HUES48 (cell line): ENCODE measurements around the gene LRBA.
"Not testable (repeated sequence)": the region's sequence is repeated elsewhere in the genome, so short reads cannot be mapped to it uniquely, and the experiment has no call there.

Experiments
- H3K27ac ChIP-seq: one replicate; pipeline ENCODE4 v1.7.0; 2013; ENCODE audit warnings: low read depth, low read length, inconsistent platforms
- H3K27me3 ChIP-seq: 2 replicates; pipeline ENCODE4 v1.6.1; 2013; ENCODE audit warnings: mild to moderate bottlenecking, low read length; ENCODE audit not compliant: control insufficient read depth, insufficient read depth
- H3K36me3 ChIP-seq: 2 replicates; pipeline ENCODE4 v1.6.1; 2013; ENCODE audit warnings: low read length; ENCODE audit not compliant: control insufficient read depth, insufficient read depth
- H3K4me1 ChIP-seq: 2 replicates; pipeline ENCODE4 v1.6.1; 2013; ENCODE audit warnings: mild to moderate bottlenecking, low read length; ENCODE audit not compliant: control insufficient read depth, insufficient read depth
- H3K4me3 ChIP-seq: 2 replicates; pipeline ENCODE4 v1.5.1; 2013; ENCODE audit warnings: mild to moderate bottlenecking, low read depth, low read length
- H3K9ac ChIP-seq: 2 replicates; pipeline ENCODE4 v1.6.1; 2013; ENCODE audit warnings: mild to moderate bottlenecking, low read depth, low read length, moderate library complexity
- H3K9me3 ChIP-seq: 2 replicates; pipeline ENCODE4 v1.6.1; 2013; ENCODE audit warnings: low read length; ENCODE audit not compliant: control insufficient read depth, insufficient read depth

The LRBA gene, protein sequence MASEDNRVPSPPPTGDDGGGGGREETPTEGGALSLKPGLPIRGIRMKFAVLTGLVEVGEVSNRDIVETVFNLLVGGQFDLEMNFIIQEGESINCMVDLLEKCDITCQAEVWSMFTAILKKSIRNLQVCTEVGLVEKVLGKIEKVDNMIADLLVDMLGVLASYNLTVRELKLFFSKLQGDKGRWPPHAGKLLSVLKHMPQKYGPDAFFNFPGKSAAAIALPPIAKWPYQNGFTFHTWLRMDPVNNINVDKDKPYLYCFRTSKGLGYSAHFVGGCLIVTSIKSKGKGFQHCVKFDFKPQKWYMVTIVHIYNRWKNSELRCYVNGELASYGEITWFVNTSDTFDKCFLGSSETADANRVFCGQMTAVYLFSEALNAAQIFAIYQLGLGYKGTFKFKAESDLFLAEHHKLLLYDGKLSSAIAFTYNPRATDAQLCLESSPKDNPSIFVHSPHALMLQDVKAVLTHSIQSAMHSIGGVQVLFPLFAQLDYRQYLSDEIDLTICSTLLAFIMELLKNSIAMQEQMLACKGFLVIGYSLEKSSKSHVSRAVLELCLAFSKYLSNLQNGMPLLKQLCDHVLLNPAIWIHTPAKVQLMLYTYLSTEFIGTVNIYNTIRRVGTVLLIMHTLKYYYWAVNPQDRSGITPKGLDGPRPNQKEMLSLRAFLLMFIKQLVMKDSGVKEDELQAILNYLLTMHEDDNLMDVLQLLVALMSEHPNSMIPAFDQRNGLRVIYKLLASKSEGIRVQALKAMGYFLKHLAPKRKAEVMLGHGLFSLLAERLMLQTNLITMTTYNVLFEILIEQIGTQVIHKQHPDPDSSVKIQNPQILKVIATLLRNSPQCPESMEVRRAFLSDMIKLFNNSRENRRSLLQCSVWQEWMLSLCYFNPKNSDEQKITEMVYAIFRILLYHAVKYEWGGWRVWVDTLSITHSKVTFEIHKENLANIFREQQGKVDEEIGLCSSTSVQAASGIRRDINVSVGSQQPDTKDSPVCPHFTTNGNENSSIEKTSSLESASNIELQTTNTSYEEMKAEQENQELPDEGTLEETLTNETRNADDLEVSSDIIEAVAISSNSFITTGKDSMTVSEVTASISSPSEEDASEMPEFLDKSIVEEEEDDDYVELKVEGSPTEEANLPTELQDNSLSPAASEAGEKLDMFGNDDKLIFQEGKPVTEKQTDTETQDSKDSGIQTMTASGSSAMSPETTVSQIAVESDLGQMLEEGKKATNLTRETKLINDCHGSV (N-terminal part only)

DNA sequence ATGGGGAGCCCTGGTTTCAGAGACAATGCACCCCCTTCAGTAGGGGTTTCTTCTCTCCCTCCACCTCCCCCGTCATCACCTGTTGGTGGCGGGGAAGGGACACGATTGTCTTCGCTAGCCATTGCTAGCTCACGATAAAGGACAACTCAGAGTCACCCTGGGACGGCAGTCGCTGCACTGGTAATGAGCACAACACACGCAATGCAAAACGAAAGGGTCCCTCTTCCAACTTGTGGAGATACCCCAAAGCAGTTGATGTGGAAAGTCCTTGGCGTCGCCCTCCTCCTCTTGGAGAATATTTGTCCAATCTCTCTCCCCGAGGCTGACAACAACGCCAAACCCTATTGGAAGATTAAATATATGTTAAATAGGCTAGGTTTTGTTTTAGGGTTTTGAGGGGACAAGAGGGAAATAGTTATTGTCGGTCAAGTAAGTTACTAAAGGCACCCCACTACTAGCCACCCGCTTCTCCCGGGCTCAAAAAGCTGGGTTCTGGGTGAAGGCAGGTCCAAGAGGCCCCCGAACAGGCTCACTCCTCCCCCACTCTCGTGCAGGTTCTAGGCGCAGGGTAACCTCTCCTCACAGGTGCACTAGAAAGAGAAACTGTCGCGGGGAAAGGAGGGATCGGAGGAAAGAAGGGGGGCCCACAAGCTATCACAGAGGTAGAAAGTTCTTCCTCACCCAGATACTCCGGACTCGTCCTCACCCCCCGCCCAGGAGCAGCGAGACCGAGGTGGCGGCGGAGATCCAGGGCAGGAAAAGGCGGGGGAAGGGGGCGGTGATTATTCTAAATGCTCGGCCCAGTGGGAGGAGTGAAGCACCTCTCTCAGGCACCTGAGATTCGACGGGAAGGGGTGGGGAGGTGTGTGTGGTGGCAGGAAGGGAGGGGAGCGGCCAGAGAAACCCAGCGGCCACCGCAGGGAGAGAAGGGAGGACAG lies at the start of gene LRBA:
LRBA (minus strand) TSS at position 764 of the 938 bp plus-strand sequence; CDS start at position 122, 642 bp downstream.
- 0 out of 2 replicates have a peak, but pooled peaks cover 10% of the 10 kb centered on the region for H3K36me3 ChIP-seq
- no peaks in the 10 kb centered on the region for H3K27me3 ChIP-seq
- peak within 1 kb of the TSS; percentile 83 for H3K4me3 ChIP-seq
- peak within 1 kb of the TSS; percentile 99 for H3K27ac ChIP-seq
- H3K9ac ChIP-seq = peak within 1 kb of the TSS; percentile 93
- peaks cover 8% of the 10 kb centered on the region; the same call in 1 of the 2 replicates for H3K4me1 ChIP-seq
- H3K9me3 ChIP-seq = no peaks in the 10 kb centered on the region

DNA sequence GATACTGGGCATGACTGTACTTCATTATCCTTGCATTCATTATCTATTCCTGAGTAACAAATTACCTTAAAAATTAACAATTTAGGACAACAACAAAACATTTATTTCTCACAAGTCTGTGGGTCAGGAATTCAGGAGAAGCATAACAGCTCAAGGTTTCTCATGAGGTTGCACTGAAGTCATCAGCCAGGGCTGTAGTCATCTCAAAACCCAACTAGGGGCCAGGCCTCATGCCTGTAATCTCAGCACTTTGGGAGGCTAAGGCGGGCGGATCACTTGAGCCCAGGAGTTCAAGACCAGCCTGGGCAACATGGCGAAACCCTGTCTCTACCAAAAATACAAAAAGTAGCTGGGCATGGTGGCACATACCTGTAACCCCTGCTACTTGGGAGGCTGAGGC lies 48.1 kb upstream of the LRBA start:
- not testable (repeated sequence) for H3K4me3 ChIP-seq, H3K9ac ChIP-seq, H3K27me3 ChIP-seq, H3K4me1 ChIP-seq, H3K36me3 ChIP-seq, H3K9me3 ChIP-seq, H3K27ac ChIP-seq

DNA sequence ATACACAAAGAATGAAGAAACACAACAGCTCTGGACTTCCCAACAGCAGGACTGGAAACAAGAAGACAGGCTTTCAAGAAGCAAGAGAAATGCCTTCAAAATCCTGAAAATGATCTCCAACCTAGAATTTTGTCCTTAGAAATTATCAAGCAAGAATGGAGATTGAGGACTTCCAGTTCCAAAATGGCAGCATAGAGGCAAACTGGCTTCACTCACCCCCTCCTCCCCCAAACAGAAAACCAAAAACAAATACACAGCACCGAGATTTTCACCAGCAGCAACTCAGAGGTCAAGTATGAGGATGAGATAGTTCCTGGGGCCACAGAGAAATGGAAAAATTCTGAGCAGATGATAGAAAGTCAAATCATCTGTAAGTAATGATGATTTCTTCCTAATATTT lies 40.5 kb upstream of the LRBA start:
- no peaks in the 10 kb centered on the region for H3K9me3 ChIP-seq

DNA sequence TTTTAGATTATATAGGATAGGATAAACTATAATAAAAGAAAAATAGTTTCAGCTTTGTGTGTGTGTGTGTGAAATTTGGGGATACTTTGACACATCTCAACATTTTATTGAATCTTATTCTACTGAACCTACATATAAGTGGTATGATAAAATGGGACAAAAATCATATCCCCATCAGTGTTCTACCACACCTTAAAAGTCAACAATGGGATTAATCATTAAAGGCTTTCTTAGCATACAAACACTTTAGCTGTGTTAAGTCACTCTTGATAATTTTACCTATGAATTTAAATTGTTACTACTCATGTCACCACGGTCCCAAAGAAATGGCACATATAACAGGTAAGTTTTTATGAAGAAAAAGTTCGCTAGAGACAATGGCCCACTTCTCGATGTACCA lies 37.7 kb upstream of the LRBA start:
- no peak overlapping the region for H3K9ac ChIP-seq
- H3K4me1 ChIP-seq = peaks cover 10% of the 10 kb centered on the region; the same call in 1 of the 2 replicates
- no peak overlapping the region for H3K4me3 ChIP-seq
- H3K36me3 ChIP-seq = no peaks in the 10 kb centered on the region
- no peaks in the 10 kb centered on the region for H3K27me3 ChIP-seq
- no peak overlapping the region for H3K27ac ChIP-seq
- no peaks in the 10 kb centered on the region for H3K9me3 ChIP-seq

More for the DNA sequence above, 40.5 kb upstream of the LRBA start:
- Histone ChIP-seq H3K4me3 (no peak overlapping the region), H3K27me3 (no peaks in the 10 kb centered on the region), H3K4me1 (no peaks in the 10 kb centered on the region), H3K36me3 (no peaks in the 10 kb centered on the region), H3K9ac (no peak overlapping the region), H3K27ac (no peak overlapping the region)

DNA sequence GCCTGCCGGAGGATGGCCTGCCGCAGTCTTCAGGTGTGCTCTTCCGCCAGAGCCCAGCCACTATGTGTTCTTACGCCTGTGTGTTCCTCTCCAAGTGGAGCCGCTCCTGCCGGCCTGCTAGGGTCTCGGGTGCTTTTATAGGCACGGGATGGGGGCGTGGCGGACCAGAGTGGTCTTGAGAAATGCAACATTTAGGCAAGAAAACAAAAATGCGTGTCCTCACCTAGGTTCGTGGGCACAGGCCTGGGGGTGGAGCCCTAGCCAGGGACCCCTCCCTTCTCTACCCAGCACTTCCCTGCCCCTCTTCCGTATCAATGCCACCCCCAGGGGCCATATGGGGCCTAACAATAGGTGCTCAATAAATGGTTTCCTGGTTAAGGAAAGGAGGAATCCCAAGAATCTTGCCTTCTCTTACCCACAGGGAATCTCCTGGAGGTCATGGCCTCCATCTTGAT lies 34.4 kb upstream of the LRBA start:
- Histone ChIP-seq H3K9ac (peak overlapping the region; percentile 19; the same call in 1 of the 2 replicates), H3K27ac (peak overlapping the region; percentile 46), H3K36me3 (no peaks in the 10 kb centered on the region), H3K4me3 (peak overlapping the region; percentile 51), H3K4me1 (peaks cover 10% of the 10 kb centered on the region; the same call in 1 of the 2 replicates), H3K27me3 (no peaks in the 10 kb centered on the region), H3K9me3 (no peaks in the 10 kb centered on the region)

DNA sequence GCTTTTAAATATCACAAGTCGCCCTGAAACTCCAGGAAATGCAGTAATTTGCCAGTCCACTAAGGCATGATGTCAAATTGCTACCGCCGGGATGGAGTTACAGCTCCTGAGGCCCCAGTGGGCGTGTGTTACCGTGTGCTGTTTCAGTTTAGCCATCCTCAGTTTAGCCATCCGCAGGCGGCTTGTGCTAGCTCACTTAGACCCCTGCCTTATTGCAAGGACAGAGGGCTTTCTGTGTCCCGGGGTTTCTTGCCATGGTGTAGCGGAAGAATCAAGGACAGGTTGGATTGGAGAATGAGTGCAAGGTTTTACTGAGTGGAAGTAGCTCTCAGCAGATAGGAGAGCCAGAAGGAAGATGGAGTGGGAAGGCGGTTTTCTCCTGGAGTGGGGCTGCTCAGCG lies 33.8 kb upstream of the LRBA start:
- Histone ChIP-seq H3K4me3 (peak overlapping the region; percentile 51), H3K27ac (no peak overlapping the region), H3K27me3 (no peaks in the 10 kb centered on the region), H3K4me1 (peaks cover 10% of the 10 kb centered on the region; the same call in 1 of the 2 replicates), H3K36me3 (no peaks in the 10 kb centered on the region), H3K9me3 (no peaks in the 10 kb centered on the region), H3K9ac (peak overlapping the region; percentile 19; the same call in 1 of the 2 replicates)

DNA sequence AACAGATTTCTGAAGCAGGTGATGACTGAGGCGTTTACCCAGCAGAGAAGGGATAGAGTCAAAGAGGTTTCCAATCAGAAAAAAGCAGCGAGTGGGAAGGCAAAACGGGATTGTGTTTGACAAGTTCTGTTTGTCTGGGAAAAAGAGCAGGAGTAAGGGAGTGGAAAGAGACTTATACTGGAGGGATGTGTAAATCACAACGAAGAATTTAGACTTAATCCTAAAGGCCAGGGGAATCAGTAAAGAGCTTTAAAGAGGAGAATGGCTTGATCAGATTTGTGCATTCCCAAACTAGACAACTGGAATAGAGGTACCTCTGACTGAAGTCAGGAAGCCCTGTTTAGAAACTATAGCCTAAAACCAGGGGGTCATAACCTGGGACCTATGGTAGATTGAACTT lies 31.5 kb upstream of the LRBA start:
- no peaks in the 10 kb centered on the region for H3K9me3 ChIP-seq
- no peaks in the 10 kb centered on the region for H3K36me3 ChIP-seq
- H3K9ac ChIP-seq = no peak overlapping the region

DNA sequence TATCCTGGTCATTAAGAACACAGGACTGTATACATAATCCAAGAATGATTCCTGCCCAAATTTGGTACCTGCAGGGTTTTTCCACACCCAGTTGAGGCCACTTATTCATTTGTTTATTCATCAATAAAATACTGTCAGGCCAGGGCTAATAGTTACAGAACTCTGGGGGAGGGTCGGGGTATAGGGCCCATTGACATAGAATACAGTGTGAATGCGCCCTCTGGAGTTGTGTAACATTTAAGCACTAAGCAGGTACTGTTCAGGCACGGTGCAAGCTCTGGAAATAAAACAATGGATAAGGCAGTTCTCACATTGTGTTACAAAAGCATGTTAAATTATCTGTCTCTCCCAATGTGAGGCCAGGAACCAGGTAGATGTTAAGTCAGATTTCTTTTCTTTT lies 30.8 kb upstream of the LRBA start:
- Histone ChIP-seq H3K36me3 (no peaks in the 10 kb centered on the region), H3K9ac (no peak overlapping the region), H3K4me3 (no peak overlapping the region), H3K9me3 (no peaks in the 10 kb centered on the region), H3K4me1 (peaks cover 10% of the 10 kb centered on the region; the same call in 1 of the 2 replicates), H3K27ac (no peak overlapping the region), H3K27me3 (no peaks in the 10 kb centered on the region)

More for the DNA sequence above, 31.5 kb upstream of the LRBA start:
- Histone ChIP-seq H3K27me3 (no peaks in the 10 kb centered on the region), H3K4me1 (peaks cover 10% of the 10 kb centered on the region; the same call in 1 of the 2 replicates), H3K27ac (no peak overlapping the region), H3K4me3 (no peak overlapping the region)

DNA sequence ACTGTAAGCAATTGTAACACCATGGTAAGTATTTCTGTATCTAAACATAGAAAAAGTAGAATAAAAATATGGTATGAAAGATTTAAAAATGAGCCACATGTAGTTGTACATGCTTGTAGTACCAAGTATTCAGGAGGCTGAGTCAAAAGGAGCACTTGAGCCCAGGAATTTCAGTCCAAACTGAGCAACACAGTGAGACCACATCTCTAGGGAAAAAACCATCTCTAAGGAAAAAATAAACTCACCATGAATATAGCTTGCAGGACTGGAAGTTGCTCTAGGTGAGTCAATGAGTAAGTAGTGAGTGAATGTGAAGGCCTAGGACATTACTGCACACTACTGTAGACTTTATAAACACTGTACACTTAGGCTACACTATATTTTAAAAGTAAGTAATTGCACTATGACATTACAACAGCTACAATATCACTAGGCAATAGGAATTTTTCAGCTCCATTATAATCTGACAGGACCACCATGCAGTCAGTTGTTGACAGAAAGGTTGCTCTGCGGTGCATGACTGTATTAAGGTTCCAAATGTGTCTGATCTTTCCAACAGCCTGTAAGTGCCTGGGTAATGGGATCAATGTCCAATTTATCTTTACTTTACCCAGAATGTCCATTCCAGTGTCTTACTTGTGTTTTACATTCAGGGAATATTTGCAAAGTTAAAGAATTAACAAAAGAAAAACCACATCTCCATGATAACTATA lies 28.9 kb upstream of the LRBA start:
- Histone ChIP-seq H3K36me3 (no peaks in the 10 kb centered on the region), H3K4me1 (peaks cover 4% of the 10 kb centered on the region; the same call in 1 of the 2 replicates), H3K27ac (no peak overlapping the region), H3K9ac (no peak overlapping the region), H3K27me3 (no peaks in the 10 kb centered on the region), H3K9me3 (no peaks in the 10 kb centered on the region), H3K4me3 (no peak overlapping the region)
